Kidney (tissue), 14 donors: ENCODE data around the gene PINK1. TPM values are rescaled to one million over a fixed set of nuclear protein-coding genes. Genes with fewer than 3 reads are reported as not detected.

Experiments
- DNase-seq, 5 donors: peaks; one replicate each; pipeline ENCODE4 v3.0.0-alpha.2; 2013 to 2020
- FAIRE-seq: peaks from 2 replicates; lab custom pipeline; 2012; peaks lifted over from hg19 to GRCh38; lab: Jason Lieb, UNC
- H3K27ac ChIP-seq, 2 donors: one replicate each; pipeline ENCODE4 v1.7.0; 2013; ENCODE audit warnings: low read depth in 2 of 2, low read length in 2 of 2, inconsistent platforms in 1 of 2
- H3K27me3 ChIP-seq: one replicate; pipeline ENCODE4 v1.7.1; 2013; ENCODE audit warnings: low read length, inconsistent platforms; ENCODE audit not compliant: control insufficient read depth, insufficient read depth
- H3K36me3 ChIP-seq, 3 donors: one replicate each; pipeline versions ENCODE4 v1.7.0 to v1.7.1; 2013; ENCODE audit warnings: low read length in 3 of 3, control low read depth in 1 of 3, inconsistent platforms in 1 of 3; ENCODE audit not compliant: insufficient read depth in 3 of 3, control insufficient read depth in 2 of 3
- H3K4me1 ChIP-seq, 3 donors: one replicate each; pipeline versions ENCODE4 v1.7.0 to v1.7.1; 2013; ENCODE audit warnings: low read length in 3 of 3, inconsistent platforms in 1 of 3, low read depth in 1 of 3; ENCODE audit not compliant: control insufficient read depth in 2 of 3, insufficient read depth in 2 of 3
- H3K4me3 ChIP-seq, 3 donors: one replicate each; pipeline versions ENCODE4 v1.7.0 to v1.8.1; 2013; ENCODE audit warnings: low read length in 3 of 3, control low read depth in 1 of 3, inconsistent platforms in 1 of 3
- H3K9ac ChIP-seq, 3 donors: one replicate each; pipeline versions ENCODE4 v1.7.0 to v1.7.1; 2013; ENCODE audit warnings: low read length in 3 of 3, control low read depth in 1 of 3, inconsistent platforms in 1 of 3
- H3K9me3 ChIP-seq, 3 donors: one replicate each; pipeline versions ENCODE4 v1.7.0 to v1.7.1; 2013; ENCODE audit warnings: low read length in 3 of 3, control low read depth in 1 of 3, inconsistent platforms in 1 of 3; ENCODE audit not compliant: control insufficient read depth in 2 of 3, insufficient read depth in 1 of 3
- intact Hi-C: fragments of 100-400 bp; cut with DNase I; formaldehyde crosslinking; loops from one replicate; pipeline ENCODE4 v1.11.1; 2022
- polyA plus RNA-seq: library from polyadenylated mRNA; stranded (reverse); fragments of 350-450 nt; fragmentation: Illumina TruSeq; extraction: RNeasy Lipid Tissue Mini Kit (QIAGEN cat#74804); gene quantifications from one replicate; pipeline ENCODE4 v1.2.3, GENCODE V29; 2014; ENCODE audit warnings: low read depth, low replicate concordance; ENCODE audit not compliant: insufficient read depth
- total RNA-seq: library from RNA; stranded (reverse); fragmentation: NEBNext Ultra II Directional; extraction: Animal tissue kit (Norgen Biotek cat#: 25700); gene quantifications from one replicate; pipeline ENCODE4 v1.2.1, GENCODE V29; 2021
- TF ChIP-seq, protein P1 (sequence below): IDR thresholded peaks from 3 replicates; pipeline ENCODE4 v1.5.1; 2012; ENCODE audit warnings: mild to moderate bottlenecking, moderate library complexity, borderline replicate concordance; ENCODE audit not compliant: insufficient read depth; ENCODE audit errors: extremely low read depth
- donor health status: control.
- donor health status: control.
- donor health status: control.
- donor health status: control.
- donor health status: control.
- donor health status: DM: yes; HTN: yes; CAD: no.
- donor health status: Normal renal cell carcinoma (clear cell type).

The PINK1 gene
- total and polyA plus RNA-seq, 2 donors from 2014 or later = 72.7 to 156 TPM

DNA sequence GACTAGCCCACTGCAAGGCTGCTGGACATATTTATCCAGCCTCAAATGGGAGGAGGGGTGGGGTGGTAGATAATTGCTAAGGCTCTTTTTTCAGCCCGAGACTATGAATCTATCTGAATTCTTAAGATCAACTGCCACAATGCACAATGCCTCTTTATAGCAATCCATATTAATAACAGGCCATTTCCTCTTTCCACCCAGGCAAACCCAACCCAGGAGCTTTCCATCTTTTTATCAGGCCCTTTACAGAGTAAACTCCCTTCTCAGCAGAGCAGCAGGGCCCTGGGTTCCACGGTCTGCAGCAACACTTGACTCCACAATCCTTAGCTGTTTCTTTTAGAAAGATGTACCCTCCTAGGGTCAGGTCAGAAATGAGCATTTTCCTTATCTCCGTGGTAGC is 27.1 kb downstream of the PINK1 start:
- Histone ChIP-seq H3K4me3 (peak overlapping the region; percentile 79 to 96 (median 88)), H3K27me3 (no peaks in the 10 kb centered on the region), H3K4me1 (peaks cover 0 to 10% (median 6%) of the 10 kb centered on the region in 3 donors), H3K27ac (no peak overlapping the region), H3K36me3 (peaks cover 2 to 31% (median 12%) of the 10 kb centered on the region in 3 donors), H3K9ac (peak overlapping the region; percentile 57 to 81 (median 59)), H3K9me3 (no peaks in the 10 kb centered on the region)
- DNase-seq (no peak), FAIRE-seq (no peak)
- TF ChIP-seq, protein P1, sequence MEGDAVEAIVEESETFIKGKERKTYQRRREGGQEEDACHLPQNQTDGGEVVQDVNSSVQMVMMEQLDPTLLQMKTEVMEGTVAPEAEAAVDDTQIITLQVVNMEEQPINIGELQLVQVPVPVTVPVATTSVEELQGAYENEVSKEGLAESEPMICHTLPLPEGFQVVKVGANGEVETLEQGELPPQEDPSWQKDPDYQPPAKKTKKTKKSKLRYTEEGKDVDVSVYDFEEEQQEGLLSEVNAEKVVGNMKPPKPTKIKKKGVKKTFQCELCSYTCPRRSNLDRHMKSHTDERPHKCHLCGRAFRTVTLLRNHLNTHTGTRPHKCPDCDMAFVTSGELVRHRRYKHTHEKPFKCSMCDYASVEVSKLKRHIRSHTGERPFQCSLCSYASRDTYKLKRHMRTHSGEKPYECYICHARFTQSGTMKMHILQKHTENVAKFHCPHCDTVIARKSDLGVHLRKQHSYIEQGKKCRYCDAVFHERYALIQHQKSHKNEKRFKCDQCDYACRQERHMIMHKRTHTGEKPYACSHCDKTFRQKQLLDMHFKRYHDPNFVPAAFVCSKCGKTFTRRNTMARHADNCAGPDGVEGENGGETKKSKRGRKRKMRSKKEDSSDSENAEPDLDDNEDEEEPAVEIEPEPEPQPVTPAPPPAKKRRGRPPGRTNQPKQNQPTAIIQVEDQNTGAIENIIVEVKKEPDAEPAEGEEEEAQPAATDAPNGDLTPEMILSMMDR = no peak
- intact Hi-C loops = no loop called here

DNA sequence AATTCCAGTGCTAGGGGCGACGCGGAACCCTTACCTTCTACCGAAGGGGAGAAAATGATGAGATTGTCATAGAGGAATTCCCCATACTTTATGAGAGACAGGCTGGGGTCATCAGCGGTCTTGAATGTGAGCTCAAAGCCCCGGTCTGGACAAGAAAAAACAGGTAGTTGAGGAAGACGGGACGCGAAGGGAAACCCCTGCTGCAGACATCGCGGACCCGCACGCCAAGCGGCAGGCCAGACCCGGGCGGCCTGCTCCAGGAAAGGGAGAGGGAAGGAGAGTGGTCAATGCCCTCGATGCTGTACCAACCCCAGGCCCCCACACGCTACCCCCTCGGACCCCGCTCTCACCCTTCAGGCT is 27.6 kb downstream of the PINK1 start:
- H3K9me3 ChIP-seq = no peaks in the 10 kb centered on the region
- peak overlapping the region; percentile 79 to 96 (median 88) for H3K4me3 ChIP-seq
- FAIRE-seq = no peak
- H3K36me3 ChIP-seq = peaks cover 2 to 26% (median 8%) of the 10 kb centered on the region in 3 donors
- H3K27me3 ChIP-seq = no peaks in the 10 kb centered on the region
- H3K4me1 ChIP-seq = peaks cover 0 to 10% (median 6%) of the 10 kb centered on the region in 3 donors
- no peak overlapping the region for H3K27ac ChIP-seq
- peak overlapping the region; percentile 57 to 81 (median 59) for H3K9ac ChIP-seq
- TF ChIP-seq, protein P1 = no peak
- intact Hi-C loops = no loop called here
- DNase-seq = no peak

DNA sequence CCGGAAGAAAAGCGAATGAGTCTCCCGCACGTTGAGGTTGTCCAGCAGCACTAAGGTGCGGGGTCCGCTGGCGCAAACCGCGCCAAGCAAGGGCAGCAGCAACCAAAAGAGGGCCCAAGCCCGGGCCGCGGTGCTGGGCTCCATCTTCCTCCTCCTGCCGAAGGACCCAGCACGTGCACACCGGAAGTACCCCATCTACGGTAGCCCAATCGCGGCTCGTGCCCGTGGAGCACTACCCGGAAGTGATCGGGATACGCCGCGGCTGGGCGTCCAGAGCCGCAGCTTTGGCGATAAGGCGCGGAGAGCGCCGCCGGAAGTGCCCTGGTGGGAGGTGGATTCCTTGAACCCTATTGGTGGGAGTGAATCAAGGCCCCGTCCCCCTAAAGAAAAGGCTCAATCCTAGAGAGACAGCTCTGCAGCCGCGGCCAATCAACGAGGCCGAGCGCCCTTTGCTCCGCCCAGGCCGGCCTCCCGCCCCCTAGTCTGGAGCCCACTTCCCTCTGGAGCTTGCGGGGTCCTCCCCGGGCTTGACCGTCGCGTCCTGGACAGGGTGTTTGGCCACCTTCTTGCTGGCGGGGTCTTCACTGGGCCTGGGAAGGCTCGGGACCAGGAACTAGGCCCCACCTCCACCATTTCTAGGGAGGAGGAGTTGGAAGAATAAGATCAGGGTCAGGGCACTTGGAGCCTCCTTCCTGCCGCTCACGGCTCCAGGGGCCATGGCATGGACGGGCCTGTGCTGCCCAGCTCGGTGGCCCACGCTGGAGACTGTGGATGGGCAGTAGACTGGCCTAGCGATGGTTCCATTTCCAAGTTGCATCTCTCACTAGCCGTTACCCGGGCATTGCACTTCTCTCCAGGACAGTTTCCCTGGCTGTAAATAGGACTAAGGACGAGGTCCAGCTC is 28.2 kb downstream of the PINK1 start, which contains the start of gene DDOST:
Gene DDOST, minus strand, starts transcription at position 163 of the 903 bp plus-strand sequence. Its CDS starts 19 bp downstream, at position 144.
- peaks cover 0 to 20% (median 2%) of the 10 kb centered on the region in 3 donors for H3K36me3 ChIP-seq
- H3K27ac ChIP-seq = peak within 1 kb of the TSS; percentile 34 to 51
- no peaks in the 10 kb centered on the region for H3K9me3 ChIP-seq
- H3K27me3 ChIP-seq = no peaks in the 10 kb centered on the region
- FAIRE-seq (peak; percentile 98), DNase-seq (peak; percentile 98 to 99 (median 99))
- intact Hi-C loops = no loop called here
- peak within 1 kb of the TSS; percentile 59 to 82 (median 70) for H3K9ac ChIP-seq
- H3K4me3 ChIP-seq = peak within 1 kb of the TSS; percentile 79 to 96 (median 88)
- H3K4me1 ChIP-seq = peaks cover 0 to 10% (median 6%) of the 10 kb centered on the region in 3 donors
- TF ChIP-seq, protein P1 = peak; percentile 44
